Inflammatory macrophage (primary cell): ENCODE data around the gene CHST8.

ENCODE experiments used
- DNase-seq, 2 donors: peaks; one replicate each; pipeline ENCODE4 v3.0.0-alpha.2; 2020 to 2022

CHST8 gene

GRCh38 chr19:33675501-33676124 is 53.9 kb downstream of the CHST8 start:
- DNase-seq, result no peak

DNA sequence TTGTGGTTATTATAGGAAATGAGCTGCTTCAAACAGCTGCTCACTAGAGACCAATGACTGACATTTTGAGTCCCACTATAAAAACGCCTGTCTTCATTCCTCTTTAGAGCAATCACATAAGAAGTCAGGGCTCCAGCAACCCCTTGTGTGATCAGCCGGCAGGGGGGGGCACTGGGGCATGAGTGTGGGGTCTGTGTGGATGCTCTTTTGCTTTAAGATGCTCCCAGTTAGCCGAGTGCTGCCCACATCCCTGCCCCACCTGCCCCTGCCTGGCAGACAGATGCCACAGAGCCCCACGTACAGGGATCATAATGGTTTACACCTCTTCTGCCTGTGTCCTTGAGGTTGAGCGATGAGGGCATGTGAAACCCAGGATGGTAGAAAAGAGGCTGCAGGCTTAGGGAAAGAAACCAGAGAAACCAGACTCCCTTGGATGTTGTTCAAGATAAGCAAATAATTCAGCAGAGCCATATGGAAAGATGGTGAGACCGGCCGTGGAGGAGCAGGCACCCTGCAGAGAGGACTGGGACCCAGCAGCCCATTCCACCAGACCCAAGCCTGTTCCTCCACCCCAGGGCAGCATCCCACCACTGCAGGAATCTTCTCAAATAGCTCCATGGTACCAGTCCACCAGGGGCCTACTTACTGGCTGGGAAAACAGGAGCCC is 55.4 kb downstream of the CHST8 start:
- no peak for DNase-seq

DNA sequence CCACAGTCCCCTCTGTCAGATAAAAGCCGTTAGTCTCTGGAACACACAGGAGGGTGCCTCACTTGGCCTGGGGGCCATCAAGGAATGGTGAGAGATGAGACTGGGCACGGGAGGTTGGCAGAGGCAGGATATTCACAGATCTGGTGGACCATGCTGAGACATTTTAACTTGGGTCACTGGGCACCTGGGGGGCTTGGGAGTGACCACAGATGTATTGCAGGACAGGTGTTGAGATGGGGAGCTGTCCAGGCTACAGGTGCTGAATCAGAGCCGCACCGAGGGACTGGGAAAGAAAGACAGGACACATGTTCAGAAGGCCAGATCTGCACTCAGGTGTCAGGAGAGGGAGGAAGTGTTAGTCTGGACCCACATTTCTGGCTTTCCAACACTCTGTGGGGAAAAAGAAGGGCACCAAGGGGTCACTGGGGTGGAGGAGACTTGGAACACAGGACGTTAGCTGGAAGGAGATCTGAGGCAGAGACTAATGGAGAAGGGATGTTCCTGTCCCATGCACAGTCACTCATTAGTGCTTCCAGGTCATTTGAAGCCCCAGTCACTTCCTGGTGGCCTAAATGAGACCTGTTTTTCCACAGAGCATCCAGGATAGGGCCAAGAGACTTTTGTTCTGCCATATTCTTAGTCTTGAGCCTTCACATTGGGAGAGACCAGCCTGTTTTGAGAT is 56.1 kb downstream of the CHST8 start:
- no peak for DNase-seq

- no peak for DNase-seq
Measured at GRCh38 chr19:33678796-33679585, 57.2 kb downstream of the CHST8 start.

DNA sequence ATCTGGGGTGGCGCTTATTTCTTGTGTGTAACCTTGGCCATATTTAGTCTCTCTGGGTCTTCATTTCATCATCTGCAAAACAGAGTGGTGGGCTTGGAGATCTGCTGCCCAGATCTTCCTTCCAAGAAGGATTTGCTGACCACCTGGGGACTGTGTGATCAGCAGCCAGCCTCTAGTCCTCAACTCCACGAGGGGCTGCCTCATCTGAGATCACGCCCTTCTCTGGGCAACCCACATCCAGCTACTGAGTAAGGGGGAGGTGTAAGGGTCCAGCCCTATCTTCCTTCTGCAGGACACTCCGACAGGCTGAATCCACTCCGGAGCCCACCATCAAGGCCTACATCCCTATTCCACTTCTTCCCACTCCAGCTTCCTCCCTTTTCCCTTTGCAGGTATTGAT is 57.9 kb downstream of the CHST8 start:
- no peak for DNase-seq

GRCh38 chr19:33681081-33681680 is 59.4 kb downstream of the CHST8 start:
- no peak for DNase-seq

- peak in 1 of 2 donors; percentile 7 for DNase-seq
Measured at GRCh38 chr19:33683881-33684537, 62.3 kb downstream of the CHST8 start.

- DNase-seq, result no peak
Measured at GRCh38 chr19:33684538-33685232, 62.9 kb downstream of the CHST8 start.

GRCh38 chr19:33685541-33685940 is 63.8 kb downstream of the CHST8 start:
- DNase-seq, result no peak

GRCh38 chr19:33686262-33686661 is 64.5 kb downstream of the CHST8 start:
- no peak for DNase-seq

DNA sequence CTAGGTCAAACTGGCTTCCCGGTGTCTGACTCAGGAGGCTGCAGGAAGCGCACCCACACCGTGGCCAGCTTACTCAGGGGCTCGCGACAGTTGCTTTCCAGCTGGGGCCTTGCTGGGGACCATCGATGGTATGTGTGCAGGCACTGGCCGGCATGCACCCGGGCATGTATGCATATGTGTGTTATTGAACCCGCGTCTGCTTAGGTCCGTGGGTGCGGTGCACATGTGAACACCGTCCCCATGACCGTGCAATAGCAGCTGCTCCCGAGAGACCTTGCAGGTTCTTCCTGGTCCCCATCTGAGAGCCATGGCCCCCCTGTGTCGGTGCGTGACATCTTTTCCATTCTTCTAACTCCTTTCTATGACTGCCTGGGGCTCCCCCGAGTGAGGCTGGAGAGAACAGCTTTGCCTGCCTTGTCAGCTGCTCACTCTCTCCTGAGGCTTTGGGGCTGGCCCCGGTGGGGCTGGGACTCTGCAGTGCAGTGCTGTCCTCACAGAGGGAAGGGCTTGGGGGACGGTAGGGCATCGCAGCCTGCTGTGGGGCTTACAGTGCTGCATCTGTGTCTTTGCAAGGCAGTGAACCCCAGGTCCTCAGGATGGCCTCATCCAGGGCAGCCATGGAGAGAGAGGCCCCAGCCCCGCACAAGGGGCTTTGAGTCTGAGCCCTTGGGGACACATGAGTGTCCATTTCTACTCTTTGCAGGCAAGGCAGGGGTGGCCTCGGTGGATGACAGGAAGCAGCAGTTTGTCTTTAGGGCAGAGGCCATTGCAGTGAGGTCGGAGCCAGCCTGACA is 65.1 kb downstream of the CHST8 start:
- no peak for DNase-seq

DNA sequence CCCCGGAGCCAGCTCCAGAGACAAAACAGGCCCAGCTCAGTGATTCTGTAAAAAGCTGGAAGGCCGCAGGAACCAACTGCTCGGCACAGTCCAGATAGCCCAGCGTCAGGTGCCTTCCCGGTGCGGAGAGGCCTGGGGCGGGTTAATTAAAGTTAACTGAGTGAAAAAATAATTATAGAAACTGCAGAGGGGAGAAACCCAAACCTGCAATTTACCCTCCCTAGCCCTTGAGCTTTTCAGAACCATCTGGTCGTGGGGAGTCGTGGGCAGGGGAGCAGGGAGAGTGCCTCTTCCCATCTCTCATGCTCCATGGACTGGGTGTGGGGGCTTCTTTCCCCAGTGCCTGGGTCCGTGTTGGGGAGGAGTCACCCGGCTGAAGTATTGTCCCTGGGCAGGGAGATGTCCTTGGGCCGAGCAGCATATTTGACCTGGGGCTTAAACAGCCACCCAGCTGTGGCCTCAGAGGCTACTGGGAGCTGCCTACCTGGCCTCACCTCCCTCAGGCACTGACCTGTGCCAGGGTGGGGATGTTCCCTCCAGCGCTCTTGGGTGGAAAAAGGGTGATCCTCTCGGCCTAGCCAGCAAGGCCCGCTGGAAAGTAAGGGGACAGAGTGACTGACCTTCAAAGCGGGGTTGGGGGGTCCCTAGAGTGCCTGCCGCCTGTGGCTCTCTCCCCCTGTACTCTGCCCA is 65.9 kb downstream of the CHST8 start:
- no peak for DNase-seq

DNA sequence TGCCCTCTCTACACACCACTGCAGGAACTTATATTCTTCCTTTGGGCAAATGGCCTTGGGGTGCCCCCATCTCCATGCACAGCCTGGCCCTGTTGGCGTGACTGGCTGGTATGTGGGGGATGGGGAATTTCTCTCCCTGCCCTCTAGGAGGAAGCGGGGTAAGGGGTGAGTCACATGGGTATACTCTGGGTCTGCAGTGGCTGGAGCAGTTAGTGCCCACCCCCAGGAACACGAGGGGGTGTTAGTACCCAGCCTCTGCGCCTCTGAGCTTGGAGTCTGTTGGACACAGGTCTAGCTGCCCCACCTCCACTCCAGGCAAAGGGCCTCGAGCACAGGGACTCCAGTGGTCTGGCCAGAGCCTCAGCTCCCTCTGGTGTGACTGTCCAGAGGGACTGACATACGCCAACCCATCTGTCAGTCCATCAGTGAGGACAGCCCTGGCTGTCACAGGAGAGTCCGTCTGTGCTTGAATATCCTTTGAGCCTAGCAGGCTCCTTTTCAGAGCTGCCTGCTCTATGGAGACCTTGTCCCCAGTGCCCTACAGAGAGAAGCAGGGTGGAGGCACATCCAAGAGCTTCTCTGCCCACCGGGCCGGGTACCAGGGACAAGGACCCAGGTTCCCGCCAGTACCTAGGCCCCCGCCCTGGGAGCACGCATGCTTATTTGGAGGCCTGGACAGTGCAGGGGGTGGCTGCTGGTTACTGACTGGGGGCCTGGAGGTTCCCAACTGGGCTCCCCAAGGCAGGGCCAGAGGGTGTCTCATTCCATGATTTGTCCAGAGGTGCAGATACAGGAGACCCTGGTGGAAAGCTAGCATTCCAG is 66.6 kb downstream of the CHST8 start:
- no peak for DNase-seq

DNA sequence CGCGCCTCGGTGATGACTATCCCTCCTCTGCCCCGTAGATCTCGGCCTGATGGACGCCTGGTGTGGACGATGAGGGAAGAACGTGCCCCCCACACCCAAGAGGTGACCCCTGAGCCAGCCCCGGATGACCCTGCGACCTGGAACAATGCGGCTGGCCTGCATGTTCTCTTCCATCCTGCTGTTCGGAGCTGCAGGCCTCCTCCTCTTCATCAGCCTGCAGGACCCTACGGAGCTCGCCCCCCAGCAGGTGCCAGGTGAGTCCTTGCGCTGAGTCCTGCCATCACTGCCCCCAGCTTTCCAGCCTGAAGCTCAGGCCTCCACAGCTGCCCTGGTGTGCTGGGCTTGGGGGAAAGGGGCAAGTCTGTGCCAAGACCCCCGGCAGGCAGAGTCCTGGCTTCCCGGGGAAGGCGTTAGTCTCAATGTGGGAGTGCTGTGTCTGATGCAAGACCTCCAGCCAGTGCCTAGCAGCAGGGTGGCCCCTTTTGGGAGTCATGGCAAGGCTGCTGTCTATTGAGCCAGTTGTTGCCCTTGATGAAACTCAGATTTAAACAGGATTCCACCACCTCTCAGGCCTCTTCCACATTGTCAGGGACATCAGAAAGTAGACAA is 67.5 kb downstream of the CHST8 start:
- no peak for DNase-seq

DNA sequence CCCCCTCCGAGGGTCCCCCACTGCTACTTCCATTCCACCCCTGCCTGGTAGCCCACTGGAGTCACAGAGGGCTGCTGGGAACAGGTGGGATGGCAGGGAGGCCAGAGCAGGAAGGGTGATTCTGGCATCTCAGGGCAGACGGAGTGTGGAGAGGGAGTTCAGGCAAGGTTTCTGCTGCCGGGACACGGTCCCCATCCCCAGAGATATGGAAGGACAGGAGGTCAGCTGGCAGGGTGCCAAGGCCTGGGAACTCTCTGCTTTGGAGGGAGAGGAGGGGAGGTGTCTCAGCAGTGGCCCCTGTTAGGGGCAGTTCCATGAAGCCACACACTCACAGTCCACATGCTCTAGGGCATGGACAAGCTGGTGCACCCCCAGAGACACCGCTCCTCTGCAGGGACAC is 68.1 kb downstream of the CHST8 start:
- no peak for DNase-seq

GRCh38 chr19:33690378-33691029 is 68.8 kb downstream of the CHST8 start:
- DNase-seq, result no peak

DNA sequence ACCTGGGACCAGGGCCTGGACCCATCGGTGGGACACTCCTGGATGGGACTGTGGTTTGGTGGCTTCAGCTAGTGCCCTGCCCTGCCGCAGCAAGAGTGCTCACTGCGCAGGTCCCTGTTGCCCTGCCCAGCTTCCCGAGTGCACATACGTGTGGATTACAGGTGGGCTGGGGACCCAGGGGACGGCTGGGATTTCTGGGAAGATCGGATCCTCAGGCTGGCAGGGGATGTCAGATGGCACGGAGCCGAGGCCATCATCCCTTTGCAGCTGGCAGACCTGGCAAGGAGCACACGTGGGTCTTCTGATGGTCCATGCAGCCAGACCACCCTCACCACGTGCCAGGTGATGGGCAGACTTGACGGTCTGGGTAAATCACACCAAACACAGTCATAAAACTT is 69.3 kb downstream of the CHST8 start:
- no peak for DNase-seq

- DNase-seq, result no peak
Measured at GRCh38 chr19:33691736-33692135, 70.0 kb downstream of the CHST8 start.
